Keratinocyte (primary cell): ENCODE measurements around the gene GYS1. TPM values are rescaled to one million over a fixed set of nuclear protein-coding genes. Genes with fewer than 3 reads are reported as not detected.

Source experiments
- DNase-seq: peaks from one replicate; pipeline ENCODE4 v3.0.0-alpha.2; 2011; ENCODE audit warnings: low read depth, missing footprints, low spot score
- FAIRE-seq: peaks from 2 replicates; lab custom pipeline; 2011; peaks lifted over from hg19 to GRCh38; lab: Jason Lieb, UNC
- H2AFZ ChIP-seq: 2 replicates; pipeline ENCODE4 v1.6.0; 2012; ENCODE audit warnings: low read length, control low read depth, inconsistent platforms; ENCODE audit not compliant: control insufficient read depth
- H3K27ac ChIP-seq: 2 replicates; pipeline ENCODE4 v1.5.1; 2011; ENCODE audit warnings: low read length; ENCODE audit not compliant: control insufficient read depth, insufficient read depth
- H3K27me3 ChIP-seq: 3 replicates; pipeline ENCODE4 v1.6.0; 2011; ENCODE audit warnings: low read length; ENCODE audit not compliant: control insufficient read depth, insufficient read depth; ENCODE audit errors: extremely low read depth
- H3K36me3 ChIP-seq, 2 experiments: 2 replicates in 1 of 2; 3 replicates in 1 of 2; pipeline ENCODE4 v1.5.1; 2011; ENCODE audit warnings: low read length in 2 of 2, mild to moderate bottlenecking in 1 of 2; ENCODE audit not compliant: control insufficient read depth in 2 of 2, insufficient read depth in 2 of 2; ENCODE audit errors: extremely low read depth in 1 of 2
- H3K4me1 ChIP-seq: 3 replicates; pipeline ENCODE4 v1.5.1; 2011; ENCODE audit warnings: low read length; ENCODE audit not compliant: control insufficient read depth, insufficient read depth; ENCODE audit errors: extremely low read depth
- H3K4me2 ChIP-seq: 3 replicates; pipeline ENCODE4 v1.6.0; 2011; ENCODE audit warnings: low read depth, low read length; ENCODE audit not compliant: control insufficient read depth, insufficient read depth; ENCODE audit errors: extremely low read depth
- H3K4me3 ChIP-seq, 3 experiments: fragments of 200-600 bp in 1 of 3; sonication (generic) in 1 of 3; 2 replicates in 2 of 3; 3 replicates in 1 of 3; pipeline ENCODE4 v1.5.1; 2011 to 2016; ENCODE audit warnings: low read length in 3 of 3, mild to moderate bottlenecking in 3 of 3, control low read depth in 2 of 3, inconsistent platforms in 1 of 3, low read depth in 1 of 3, mixed read lengths in 1 of 3, mixed run types in 1 of 3, moderate library complexity in 1 of 3; ENCODE audit not compliant: control insufficient read depth in 2 of 3, insufficient read depth in 2 of 3; ENCODE audit errors: extremely low read depth in 1 of 3
- H3K79me2 ChIP-seq: 2 replicates; pipeline ENCODE4 v1.6.0; 2012; ENCODE audit warnings: low read length; ENCODE audit not compliant: control insufficient read depth, insufficient read depth
- H3K9ac ChIP-seq: 3 replicates; pipeline ENCODE4 v1.6.0; 2011; ENCODE audit warnings: low read length; ENCODE audit not compliant: control insufficient read depth, insufficient read depth; ENCODE audit errors: extremely low read depth
- H3K9me1 ChIP-seq: 3 replicates; pipeline ENCODE4 v1.6.0; 2011; ENCODE audit warnings: low read length; ENCODE audit not compliant: control insufficient read depth, insufficient read depth; ENCODE audit errors: extremely low read depth
- H3K9me3 ChIP-seq: 2 replicates; pipeline ENCODE4 v1.5.1; 2012; ENCODE audit warnings: low read depth, low read length; ENCODE audit not compliant: control insufficient read depth
- H4K20me1 ChIP-seq: 3 replicates; pipeline ENCODE4 v1.6.0; 2011; ENCODE audit warnings: low read length; ENCODE audit not compliant: control insufficient read depth, insufficient read depth; ENCODE audit errors: extremely low read depth
- EZH2 ChIP-seq: IDR thresholded peaks from one replicate; pipeline ENCODE4 v1.6.1; 2012; ENCODE audit warnings: inconsistent platforms, mild to moderate bottlenecking, low read length, moderate library complexity
- dilution Hi-C: fragments of 300-500 bp; cut with MboI; formaldehyde crosslinking; loops from one replicate; pipeline ENCODE4 v1.7.0; 2020; ENCODE audit warnings: low sequenced_read_pairs; ENCODE audit not compliant: extremely low pct_ligation_motif_present
- polyA plus RNA-seq, 5 experiments: library from polyadenylated mRNA; depleted of rRNA in 3 of 5; stranded (reverse) in 3 of 5; stranded (forward) in 1 of 5; unstranded in 1 of 5; fragments of >200 nt; gene quantifications; 1 replicate in 1 of 5; 2 replicates in 3 of 5; 3 replicates in 1 of 5; pipeline versions ENCODE4 v1.2.1 to v1.2.3, GENCODE V29; 2011 to 2012; ENCODE audit warnings: missing spikeins in 2 of 5, low read depth in 1 of 5, low replicate concordance in 1 of 5
- TF ChIP-seq, protein P1 (sequence below), 3 experiments: IDR thresholded peaks in 1 of 3; conservative IDR thresholded peaks in 1 of 3; optimal IDR thresholded peaks in 1 of 3; 2 replicates in 2 of 3; 3 replicates in 1 of 3; pipeline versions ENCODE3 to v1.5.1; 2011; ENCODE audit warnings: low read length in 3 of 3, mild to moderate bottlenecking in 3 of 3, moderate library complexity in 2 of 3, control low read depth in 1 of 3, inconsistent platforms in 1 of 3; ENCODE audit not compliant: insufficient read depth in 2 of 3; ENCODE audit errors: extremely low read depth in 1 of 3

Gene GYS1
- polyA plus RNA-seq, 1 donor (not counting 4 experiments of a cell fraction or from before 2014, with no cell fraction given): 46.5 TPM

DNA sequence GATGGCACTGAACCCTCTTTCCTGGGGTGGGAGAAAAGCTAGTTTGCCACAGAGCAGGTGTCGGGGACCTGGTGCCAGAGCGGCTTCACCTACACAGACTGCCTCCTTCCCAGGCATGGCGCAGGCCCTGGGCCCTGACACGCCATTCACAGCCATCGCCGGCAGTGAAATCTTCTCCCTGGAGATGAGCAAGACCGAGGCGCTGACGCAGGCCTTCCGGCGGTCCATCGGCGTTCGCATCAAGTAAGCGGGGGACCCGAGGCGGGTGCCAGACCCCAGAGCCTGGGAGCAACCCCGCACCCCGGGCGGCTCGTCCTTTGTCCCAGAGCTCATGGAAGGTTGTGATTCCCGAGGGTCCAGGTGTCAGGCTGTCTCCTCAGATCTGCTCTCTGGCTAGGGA lies 13.8 kb upstream of the GYS1 start:
- DNase-seq (no peak), FAIRE-seq (no peak)
- Histone ChIP-seq H3K9me3 (no peaks in the 10 kb centered on the region), H3K4me1 (no peaks in the 10 kb centered on the region), H3K27ac (no peak overlapping the region), H4K20me1 (no peaks in the 10 kb centered on the region), H2AFZ (no peak overlapping the region), H3K4me3 (no peak overlapping the region), H3K27me3 (no peaks in the 10 kb centered on the region), H3K79me2 (no peaks in the 10 kb centered on the region), H3K4me2 (no peak overlapping the region), H3K9me1 (no peaks in the 10 kb centered on the region), H3K36me3 (peaks cover 39% of the 10 kb centered on the region in 2 experiments), H3K9ac (no peak overlapping the region)
- dilution Hi-C loops: no loop called here
- no peak for TF ChIP-seq EZH2
- TF ChIP-seq, protein P1, sequence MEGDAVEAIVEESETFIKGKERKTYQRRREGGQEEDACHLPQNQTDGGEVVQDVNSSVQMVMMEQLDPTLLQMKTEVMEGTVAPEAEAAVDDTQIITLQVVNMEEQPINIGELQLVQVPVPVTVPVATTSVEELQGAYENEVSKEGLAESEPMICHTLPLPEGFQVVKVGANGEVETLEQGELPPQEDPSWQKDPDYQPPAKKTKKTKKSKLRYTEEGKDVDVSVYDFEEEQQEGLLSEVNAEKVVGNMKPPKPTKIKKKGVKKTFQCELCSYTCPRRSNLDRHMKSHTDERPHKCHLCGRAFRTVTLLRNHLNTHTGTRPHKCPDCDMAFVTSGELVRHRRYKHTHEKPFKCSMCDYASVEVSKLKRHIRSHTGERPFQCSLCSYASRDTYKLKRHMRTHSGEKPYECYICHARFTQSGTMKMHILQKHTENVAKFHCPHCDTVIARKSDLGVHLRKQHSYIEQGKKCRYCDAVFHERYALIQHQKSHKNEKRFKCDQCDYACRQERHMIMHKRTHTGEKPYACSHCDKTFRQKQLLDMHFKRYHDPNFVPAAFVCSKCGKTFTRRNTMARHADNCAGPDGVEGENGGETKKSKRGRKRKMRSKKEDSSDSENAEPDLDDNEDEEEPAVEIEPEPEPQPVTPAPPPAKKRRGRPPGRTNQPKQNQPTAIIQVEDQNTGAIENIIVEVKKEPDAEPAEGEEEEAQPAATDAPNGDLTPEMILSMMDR (optimal IDR thresholded peaks at IDR 0.05 in 1 of 3, IDR thresholded peaks at IDR 0.05 in 1 of 3, conservative IDR thresholded peaks at IDR 0.05 in 1 of 3; ENCODE audit: extremely low read depth in 1 of 3, insufficient read depth in 2 of 3, low read length in 3 of 3): no peak

DNA sequence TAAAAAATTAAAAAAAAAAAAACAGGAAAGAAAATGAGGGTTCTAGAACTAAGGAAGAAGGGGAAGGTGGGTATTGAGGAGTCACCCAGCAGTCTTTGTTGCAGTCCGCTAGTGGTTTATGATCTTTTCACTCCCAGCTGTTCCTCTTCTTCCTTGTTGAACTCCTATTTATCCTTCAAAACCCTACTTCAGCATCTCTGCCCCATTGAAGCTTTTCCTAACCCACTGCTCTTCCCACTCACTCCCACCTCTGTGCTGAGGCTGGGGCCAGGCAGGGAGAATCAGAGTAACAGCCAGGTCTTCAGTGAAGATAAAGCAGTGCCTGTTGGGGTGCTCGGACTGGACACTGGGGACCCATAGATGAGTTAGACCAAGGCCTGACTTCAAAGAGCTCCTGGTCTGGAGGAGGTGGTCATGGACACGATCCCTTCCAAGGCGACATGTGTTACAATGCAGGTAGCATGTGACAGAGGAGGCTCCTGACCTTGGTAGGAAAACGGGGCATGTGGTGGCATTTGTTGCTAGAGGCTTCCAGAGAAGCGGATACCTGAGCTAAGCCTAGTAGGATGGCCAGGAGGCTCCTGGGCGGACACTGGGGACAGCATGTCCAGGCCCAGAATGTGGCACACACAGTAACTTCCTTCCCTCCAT lies 12.0 kb upstream of the GYS1 start:
- H3K27ac ChIP-seq: no peak overlapping the region
- no peak for TF ChIP-seq EZH2
- TF ChIP-seq, protein P1 (optimal IDR thresholded peaks at IDR 0.05 in 1 of 3, IDR thresholded peaks at IDR 0.05 in 1 of 3, conservative IDR thresholded peaks at IDR 0.05 in 1 of 3; ENCODE audit: extremely low read depth in 1 of 3, insufficient read depth in 2 of 3, low read length in 3 of 3): no peak
- no peaks in the 10 kb centered on the region for H3K9me3 ChIP-seq
- dilution Hi-C loops: no loop called here
- FAIRE-seq (no peak), DNase-seq (no peak)
- H3K27me3 ChIP-seq: no peaks in the 10 kb centered on the region
- H3K9ac ChIP-seq: no peak overlapping the region
- no peaks in the 10 kb centered on the region for H3K79me2 ChIP-seq
- no peaks in the 10 kb centered on the region for H4K20me1 ChIP-seq
- no peak overlapping the region for H3K4me3 ChIP-seq
- H3K4me1 ChIP-seq: no peaks in the 10 kb centered on the region
- peaks cover 24 to 30% of the 10 kb centered on the region in 2 experiments for H3K36me3 ChIP-seq
- no peak overlapping the region for H3K4me2 ChIP-seq
- H2AFZ ChIP-seq: no peak overlapping the region
- H3K9me1 ChIP-seq: no peaks in the 10 kb centered on the region
